ENCODE measurements around the gene PARS2. TPM values are rescaled to one million over a fixed set of nuclear protein-coding genes. Genes with fewer than 3 reads are reported as not detected.

The PARS2 gene
- total RNA-seq: 10 to 100 TPM in 1 of 9 donors, 1 to 10 TPM in 8; 3.8 to 16.1 (median 7.5) TPM
- 1 to 10 TPM; 1.2 to 7.6 (median 1.4) TPM for polyA plus RNA-seq
- long read RNA-seq, donor 1, transcript PARS2-201 (2 exons, 2,347 nt): major isoform, 7 of 7 reads
- long read RNA-seq, donor 1, partial matches to known transcripts: 0 of 7 reads
- long read RNA-seq, donor 1, other reads (novel, unspliced or antisense): 0 of 7 reads
- long read RNA-seq, donor 2: 0 reads
- long read RNA-seq, donor 3, partial matches to known transcripts: 0 of 1 reads
- long read RNA-seq, donor 3, other reads (novel, unspliced or antisense): 0 of 1 reads
- long read RNA-seq, donor 4, partial matches to known transcripts: 0 of 4 reads
- long read RNA-seq, donor 4, other reads (novel, unspliced or antisense): 0 of 4 reads
- long read RNA-seq, donor 5, transcript PARS2-201 (2 exons, 2,347 nt): major isoform, 33 of 35 reads
- long read RNA-seq, donor 5, partial matches to known transcripts: 0 of 35 reads
- long read RNA-seq, donor 5, other reads (novel, unspliced or antisense): 2 of 35 reads
- long read RNA-seq, donor 6, partial matches to known transcripts: 0 of 2 reads
- long read RNA-seq, donor 6, other reads (novel, unspliced or antisense): 1 of 2 reads
- long read RNA-seq, donor 7, partial matches to known transcripts: 0 of 2 reads
- long read RNA-seq, donor 7, other reads (novel, unspliced or antisense): 0 of 2 reads
- long read RNA-seq, donor 8, transcript PARS2-201 (2 exons, 2,347 nt): major isoform, 5 of 5 reads
- long read RNA-seq, donor 8, partial matches to known transcripts: 0 of 5 reads
- long read RNA-seq, donor 8, other reads (novel, unspliced or antisense): 0 of 5 reads
- long read RNA-seq, donor 9, transcript PARS2-201 (2 exons, 2,347 nt): major isoform, 8 of 8 reads
- long read RNA-seq, donor 9, partial matches to known transcripts: 0 of 8 reads
- long read RNA-seq, donor 9, other reads (novel, unspliced or antisense): 0 of 8 reads
- long read RNA-seq, donor 10, transcript PARS2-201 (2 exons, 2,347 nt): major isoform, 9 of 9 reads
- long read RNA-seq, donor 10, partial matches to known transcripts: 0 of 9 reads
- long read RNA-seq, donor 10, other reads (novel, unspliced or antisense): 0 of 9 reads

GRCh38 chr1:54764133-54764921 lies at the start of gene PARS2:
TSS of gene PARS2 (minus strand) at chr1:54764523. CDS start at chr1:54759161, 5,362 bp downstream.
- H3K9me3 ChIP-seq (replicated peaks in 1 of 3): no peaks in the 10 kb centered on the region
- TF ChIP-seq CTCF (IDR thresholded peaks at IDR 0.05) (peak in 1 of 6 experiments; percentile 24), POLR2A (IDR thresholded peaks at IDR 0.05) (peak; percentile 47 to 67)
- peaks cover 4 to 13% of the 10 kb centered on the region in 2 donors for H3K4me1 ChIP-seq (replicated peaks in 1 of 2)
- no peaks in the 10 kb centered on the region for H3K36me3 ChIP-seq (replicated peaks in 1 of 2)
- intact Hi-C loops (cut with DNase I): no loop called here
- WGBS, 4 donors: 0 to 1% (median 0%) methylated on average over 12 to 57 of the region's 57 CpGs
- H3K4me3 ChIP-seq: peak within 1 kb of the TSS; percentile 4 to 89 (median 52)
- peak within 1 kb of the TSS in 4 of 5 donors; percentile 1 to 83 (median 46) for H3K27ac ChIP-seq
- H3K27me3 ChIP-seq: no peaks in the 10 kb centered on the region
- DNase-seq: peak; percentile 96 to 99 (median 97)

- Histone ChIP-seq H3K27me3 (no peaks in the 10 kb centered on the region), H3K36me3 (replicated peaks in 1 of 2) (no peaks in the 10 kb centered on the region), H3K4me3 (no peak overlapping the region), H3K4me1 (replicated peaks in 1 of 2) (no peaks in the 10 kb centered on the region), H3K9me3 (replicated peaks in 1 of 3) (no peaks in the 10 kb centered on the region), H3K27ac (no peak overlapping the region)
- 67 to 82% (median 73%) methylated on average over 4 to 10 of the region's 10 CpGs for WGBS, 4 donors
- TF ChIP-seq CTCF (IDR thresholded peaks at IDR 0.05): no peak
- TF ChIP-seq POLR2A (IDR thresholded peaks at IDR 0.05): no peak
- intact Hi-C loops (cut with DNase I): no loop called here
- DNase-seq: peak in 1 of 7 donors; percentile 23
Measured at GRCh38 chr1:54814126-54814498, 49.8 kb upstream of the PARS2 start.

- no peaks in the 10 kb centered on the region for H3K36me3 ChIP-seq (replicated peaks in 1 of 2)
- no peak overlapping the region for H3K4me3 ChIP-seq
- no peaks in the 10 kb centered on the region for H3K4me1 ChIP-seq (replicated peaks in 1 of 2)
- intact Hi-C loops (cut with DNase I): no loop called here
- peak in 2 of 7 donors; percentile 2 to 9 for DNase-seq
- TF ChIP-seq CTCF (IDR thresholded peaks at IDR 0.05) (no peak), POLR2A (IDR thresholded peaks at IDR 0.05) (no peak)
- no peak overlapping the region for H3K27ac ChIP-seq
- WGBS, 4 donors: 77 to 91% (median 85%) methylated on average over 12 to 13 of the region's 13 CpGs
- no peaks in the 10 kb centered on the region for H3K27me3 ChIP-seq
- no peaks in the 10 kb centered on the region for H3K9me3 ChIP-seq (replicated peaks in 1 of 3)
Measured at GRCh38 chr1:54813485-54814125, 49.3 kb upstream of the PARS2 start.
